GM12878 (cell line): ENCODE results near the gene CLEC4D. TPM values are rescaled to one million over a fixed set of nuclear protein-coding genes. Genes with fewer than 3 reads are reported as not detected.
A peak's percentile ranks its signal among the peaks of the same experiment; 100 is the strongest.

ENCODE experiments used
- ATAC-seq: fragments of 200-7000 bp; cut with Tn5 transposase; 3 replicates; pipeline ENCODE4 v1.9.1; 2020; ENCODE audit warnings: mild to moderate bottlenecking, moderate library complexity
- BruUV-seq: library from RNA; stranded (reverse); fragments of 400-500 nt; replicated peaks from 2 replicates; lab custom pipeline; 2021; lab: Mats Ljungman, UMichigan
- CTCF ChIA-PET: fragments of 300-600 bp; sonication (Branson Sonifier 250); formaldehyde crosslinking; extraction: SDS; loops from one replicate; lab custom pipeline; 2021; ENCODE audit warnings: inconsistent platforms; lab: Yijun Ruan, JAX
- POLR2A ChIA-PET: fragments of 350-600 bp; formaldehyde crosslinking; extraction: SDS; loops from one replicate; lab custom pipeline; 2021; ENCODE audit warnings: inconsistent platforms; lab: Charles Lee
- RAD21 ChIA-PET: fragments of 300-600 bp; sonication (Branson Sonifier 250); formaldehyde crosslinking; loops from one replicate; lab custom pipeline; 2023; ENCODE audit warnings: antibody characterized with exemption; ENCODE audit not compliant: unreplicated experiment; lab: Charles Lee
- SMC1A ChIA-PET: fragments of 300-600 bp; sonication (Branson Sonifier 250); formaldehyde crosslinking; loops from one replicate; lab custom pipeline; 2023; ENCODE audit not compliant: unreplicated experiment, uncharacterized antibody; lab: Charles Lee
- DNase-seq: peaks from one replicate; pipeline ENCODE4 v3.0.0-alpha.2; 2011; ENCODE audit warnings: low read depth, low spot score
- FAIRE-seq: peaks from 3 replicates; lab custom pipeline; 2011; peaks lifted over from hg19 to GRCh38; lab: Jason Lieb, UNC
- H2AFZ ChIP-seq: 2 replicates; pipeline ENCODE4 v1.6.0; 2011; ENCODE audit warnings: low read depth, low read length, control low read depth; ENCODE audit not compliant: control insufficient read depth
- H3K27ac ChIP-seq: 2 replicates; pipeline ENCODE4 v1.5.1; 2011; ENCODE audit warnings: control low read depth; ENCODE audit not compliant: control insufficient read depth, insufficient read depth
- H3K27me3 ChIP-seq, 2 experiments: replicated peaks in 1 of 2; 2 replicates each; pipeline versions ENCODE4 v1.6.0 to v1.6.1; 2011; ENCODE audit warnings: low read length in 1 of 2; ENCODE audit not compliant: control insufficient read depth in 2 of 2, insufficient read depth in 2 of 2
- H3K36me3 ChIP-seq, 2 experiments: 2 replicates each; pipeline ENCODE4 v1.5.1; 2011; ENCODE audit warnings: low read length in 1 of 2; ENCODE audit not compliant: control insufficient read depth in 2 of 2, insufficient read depth in 2 of 2
- H3K4me1 ChIP-seq: 2 replicates; pipeline ENCODE4 v1.6.1; 2011; ENCODE audit warnings: mild to moderate bottlenecking, low read length, moderate library complexity, mixed read lengths; ENCODE audit not compliant: control insufficient read depth, insufficient read depth
- H3K4me2 ChIP-seq: 2 replicates; pipeline ENCODE4 v1.6.0; 2011; ENCODE audit warnings: control low read depth; ENCODE audit not compliant: control insufficient read depth, insufficient read depth
- H3K4me3 ChIP-seq: fragments of 200-600 bp; sonication (generic); 2 replicates; pipeline ENCODE4 v1.5.1; 2016
- H3K79me2 ChIP-seq: 2 replicates; pipeline ENCODE4 v1.6.0; 2011; ENCODE audit warnings: low read length; ENCODE audit not compliant: control insufficient read depth, insufficient read depth
- H3K9ac ChIP-seq: 2 replicates; pipeline ENCODE4 v1.8.0; 2011; ENCODE audit warnings: low read length, control low read depth, mixed read lengths; ENCODE audit not compliant: control insufficient read depth, insufficient read depth
- H3K9me3 ChIP-seq: replicated peaks from 3 replicates; pipeline ENCODE4 v1.5.1; 2011; ENCODE audit warnings: mild to moderate bottlenecking, low read length; ENCODE audit not compliant: control insufficient read depth, insufficient read depth
- H4K20me1 ChIP-seq: 2 replicates; pipeline ENCODE4 v1.6.0; 2011; ENCODE audit not compliant: control insufficient read depth, insufficient read depth
- ATF3 ChIP-seq: IDR thresholded peaks from 2 replicates; pipeline ENCODE4 v1.6.1; 2011; ENCODE audit warnings: low read depth, mild to moderate bottlenecking, low read length, moderate library complexity, borderline replicate concordance; ENCODE audit errors: extremely low read depth
- ATF7 ChIP-seq: fragments of 450-650 bp; IDR thresholded peaks from 2 replicates; pipeline ENCODE4 v1.6.1; 2016; ENCODE audit warnings: low read depth, mild to moderate bottlenecking
- NBN ChIP-seq: fragments of 450-650 bp; IDR thresholded peaks from 2 replicates; pipeline ENCODE4 v1.6.1; 2016
- NFYB ChIP-seq: IDR thresholded peaks from 2 replicates; pipeline ENCODE4 v1.6.1; 2011; ENCODE audit warnings: low read depth, mild to moderate bottlenecking, low read length, improper control_type of control experiment, moderate library complexity; ENCODE audit not compliant: insufficient read depth
- RAD21 ChIP-seq: IDR thresholded peaks from 2 replicates; pipeline ENCODE4 v1.6.1; 2011; ENCODE audit warnings: mild to moderate bottlenecking, low read depth, low read length, moderate library complexity; ENCODE audit not compliant: insufficient read depth
- RCOR1 ChIP-seq: conservative IDR thresholded peaks from 2 replicates; pipeline ENCODE4 v1.6.1; 2012; ENCODE audit warnings: low read depth, low read length, improper control_type of control experiment
- RELA ChIP-seq: fragments of 450-650 bp; IDR thresholded peaks from 2 replicates; pipeline ENCODE4 v1.8.0; 2014; ENCODE audit warnings: borderline replicate concordance; ENCODE audit not compliant: partially characterized antibody
- SMC3 ChIP-seq: IDR thresholded peaks from 2 replicates; pipeline ENCODE4 v1.6.1; 2011; ENCODE audit warnings: low read length, improper control_type of control experiment, borderline replicate concordance
- TCF3 ChIP-seq: IDR thresholded peaks from 2 replicates; pipeline ENCODE4 v1.6.1; 2012; ENCODE audit warnings: low read depth, mild to moderate bottlenecking, low read length, borderline replicate concordance; ENCODE audit not compliant: insufficient read depth
- YY1 ChIP-seq: IDR thresholded peaks from 2 replicates; pipeline ENCODE4 v1.6.1; 2011; ENCODE audit warnings: low read depth, mild to moderate bottlenecking, low read length
- WGBS: methylation state at CpG from one replicate; pipeline ENCODE4 v1.1.6; 2016; ENCODE audit warnings: low lambda C conversion rate; ENCODE audit not compliant: insufficient replicate concordance, insufficient coverage; ENCODE audit errors: missing lambda C conversion rate; 5-methylcytosine and 5-hydroxymethylcytosine counted together
- in situ Hi-C: fragments of 300-500 bp; cut with MboI; formaldehyde crosslinking; loops from 9 replicates; pipeline ENCODE4 v1.14.3; 2018; ENCODE audit warnings: mixed read lengths
- intact Hi-C: fragments of 100-400 bp; cut with micrococcal nuclease; formaldehyde crosslinking; loops from one replicate; pipeline ENCODE4 v1.14.2; 2022; ENCODE audit not compliant: unreplicated experiment
- polyA plus RNA-seq, 11 experiments: library from polyadenylated mRNA; depleted of rRNA in 4 of 11; unstranded in 6 of 11; stranded (reverse) in 5 of 11; fragments of >200 nt; fragmentation: Nextera tagmentation in 4 of 11; fragmentation: Illumina TruSeq in 1 of 11; extraction: Ambion mirVana in 4 of 11; extraction: Trizol in 1 of 11; gene quantifications; 1 replicate in 1 of 11; 2 replicates in 10 of 11; pipeline versions ENCODE4 v1.2.1 to v1.2.3, GENCODE V29; 2011 to 2016; ENCODE audit warnings: inconsistent platforms in 2 of 11, missing spikeins in 2 of 11, low read depth in 1 of 11
- total RNA-seq, 4 experiments: library from RNA; depleted of rRNA in 3 of 4; stranded (reverse); fragments of >200 nt in 3 of 4; fragmentation: Illumina TruSeq in 1 of 4; extraction: Trizol in 1 of 4; gene quantifications; 2 replicates each; pipeline versions ENCODE4 v1.2.1 to v1.2.3, GENCODE V29; 2013 to 2021
- TF ChIP-seq, protein P1 (sequence below): fragments of 450-650 bp; formaldehyde crosslinking; IDR thresholded peaks from 2 replicates; pipeline ENCODE4 v1.4.0; 2022; ENCODE audit warnings: mild to moderate bottlenecking, moderate library complexity
- TF ChIP-seq, protein P2 (sequence below), 3 experiments: IDR thresholded peaks in 2 of 3; conservative IDR thresholded peaks in 1 of 3; 2 replicates each; pipeline ENCODE4 v1.5.1; 2011; ENCODE audit warnings: low read depth in 3 of 3, low read length in 3 of 3, mild to moderate bottlenecking in 3 of 3, control low read depth in 2 of 3, moderate library complexity in 2 of 3, inconsistent platforms in 1 of 3, mixed read lengths in 1 of 3; ENCODE audit not compliant: control insufficient read depth in 2 of 3, insufficient read depth in 1 of 3; ENCODE audit errors: extremely low read depth in 1 of 3
- TF ChIP-seq, protein P3 (sequence below): fragments of 450-650 bp; IDR thresholded peaks from 2 replicates; pipeline ENCODE4 v1.6.1; 2014; ENCODE audit warnings: mild to moderate bottlenecking

CLEC4D gene
- total and polyA plus RNA-seq, 10 of the 15 experiments (the other 5 are each of a cell fraction or from before 2014, with no cell fraction given), result not detected

GRCh38 chr12:8544295-8544694 lies 31.0 kb downstream of the CLEC4D start:
- Histone ChIP-seq H3K79me2 (no peaks in the 10 kb centered on the region), H4K20me1 (no peaks in the 10 kb centered on the region), H3K36me3 (no peaks in the 10 kb centered on the region), H3K27me3 (no peaks in the 10 kb centered on the region), H3K4me3 (no peak overlapping the region), H3K4me1 (no peaks in the 10 kb centered on the region), H2AFZ (no peak overlapping the region), H3K9ac (no peak overlapping the region), H3K27ac (no peak overlapping the region), H3K9me3 (no peaks in the 10 kb centered on the region), H3K4me2 (no peak overlapping the region)
- CTCF ChIA-PET, result interaction anchor here (0.5 to 5.7 kb wide), 79 partner anchors 9 to 657 kb away, joined by 3 to 148 read pairs (median 5); partner anchors contain the start of genes A2ML1 and AICDA
- peak; percentile 40 for DNase-seq
- peak; percentile 93 for ATAC-seq
- in situ Hi-C loops (loop anchor here (25.0 kb wide), 1 partner anchor 343 kb away; no protein-coding TSS in a partner anchor), intact Hi-C loops (loop anchor here (2.0 to 10.0 kb wide), 7 partner anchors 65 to 501 kb away; partner anchors contain the start of gene A2ML1)
- SMC1A ChIA-PET, result interaction anchor here (0.6 to 6.2 kb wide), 38 partner anchors 9 to 505 kb away, joined by 3 to 89 read pairs (median 4); partner anchors contain the start of gene AICDA
- POLR2A ChIA-PET, result interaction anchor here (0.5 kb wide), 1 partner anchor 64 kb away, joined by 4 read pairs; no protein-coding TSS in a partner anchor
- FAIRE-seq, result peak; percentile 18
- TF ChIP-seq TCF3 (no peak), YY1 (peak; percentile 66), RAD21 (peak; percentile 93), RELA (no peak), NBN (no peak), ATF3 (no peak), ATF7 (no peak), RCOR1 (no peak), NFYB (no peak), SMC3 (peak; percentile 76; the same call in 1 of the 2 replicates)
- TF ChIP-seq, protein P1, sequence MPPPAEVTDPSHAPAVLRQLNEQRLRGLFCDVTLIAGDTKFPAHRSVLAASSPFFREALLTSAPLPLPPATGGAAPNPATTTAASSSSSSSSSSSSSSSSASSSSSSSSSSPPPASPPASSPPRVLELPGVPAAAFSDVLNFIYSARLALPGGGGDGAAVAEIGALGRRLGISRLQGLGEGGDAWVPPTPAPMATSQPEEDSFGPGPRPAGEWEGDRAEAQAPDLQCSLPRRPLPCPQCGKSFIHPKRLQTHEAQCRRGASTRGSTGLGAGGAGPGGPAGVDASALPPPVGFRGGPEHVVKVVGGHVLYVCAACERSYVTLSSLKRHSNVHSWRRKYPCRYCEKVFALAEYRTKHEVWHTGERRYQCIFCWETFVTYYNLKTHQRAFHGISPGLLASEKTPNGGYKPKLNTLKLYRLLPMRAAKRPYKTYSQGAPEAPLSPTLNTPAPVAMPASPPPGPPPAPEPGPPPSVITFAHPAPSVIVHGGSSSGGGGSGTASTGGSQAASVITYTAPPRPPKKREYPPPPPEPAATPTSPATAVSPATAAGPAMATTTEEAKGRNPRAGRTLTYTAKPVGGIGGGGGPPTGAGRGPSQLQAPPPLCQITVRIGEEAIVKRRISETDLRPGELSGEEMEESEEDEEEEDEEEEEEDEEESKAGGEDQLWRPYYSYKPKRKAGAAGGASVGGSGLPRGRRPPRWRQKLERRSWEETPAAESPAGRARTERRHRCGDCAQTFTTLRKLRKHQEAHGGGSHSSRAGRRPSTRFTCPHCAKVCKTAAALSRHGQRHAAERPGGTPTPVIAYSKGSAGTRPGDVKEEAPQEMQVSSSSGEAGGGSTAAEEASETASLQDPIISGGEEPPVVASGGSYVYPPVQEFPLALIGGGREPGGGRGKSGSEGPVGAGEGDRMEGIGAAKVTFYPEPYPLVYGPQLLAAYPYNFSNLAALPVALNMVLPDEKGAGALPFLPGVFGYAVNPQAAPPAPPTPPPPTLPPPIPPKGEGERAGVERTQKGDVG (CRISPR knock-in tag), result no peak
- TF ChIP-seq, protein P2, sequence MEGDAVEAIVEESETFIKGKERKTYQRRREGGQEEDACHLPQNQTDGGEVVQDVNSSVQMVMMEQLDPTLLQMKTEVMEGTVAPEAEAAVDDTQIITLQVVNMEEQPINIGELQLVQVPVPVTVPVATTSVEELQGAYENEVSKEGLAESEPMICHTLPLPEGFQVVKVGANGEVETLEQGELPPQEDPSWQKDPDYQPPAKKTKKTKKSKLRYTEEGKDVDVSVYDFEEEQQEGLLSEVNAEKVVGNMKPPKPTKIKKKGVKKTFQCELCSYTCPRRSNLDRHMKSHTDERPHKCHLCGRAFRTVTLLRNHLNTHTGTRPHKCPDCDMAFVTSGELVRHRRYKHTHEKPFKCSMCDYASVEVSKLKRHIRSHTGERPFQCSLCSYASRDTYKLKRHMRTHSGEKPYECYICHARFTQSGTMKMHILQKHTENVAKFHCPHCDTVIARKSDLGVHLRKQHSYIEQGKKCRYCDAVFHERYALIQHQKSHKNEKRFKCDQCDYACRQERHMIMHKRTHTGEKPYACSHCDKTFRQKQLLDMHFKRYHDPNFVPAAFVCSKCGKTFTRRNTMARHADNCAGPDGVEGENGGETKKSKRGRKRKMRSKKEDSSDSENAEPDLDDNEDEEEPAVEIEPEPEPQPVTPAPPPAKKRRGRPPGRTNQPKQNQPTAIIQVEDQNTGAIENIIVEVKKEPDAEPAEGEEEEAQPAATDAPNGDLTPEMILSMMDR (IDR thresholded peaks at IDR 0.05 in 2 of 3, conservative IDR thresholded peaks at IDR 0.05 in 1 of 3; ENCODE audit: control insufficient read depth in 2 of 3, extremely low read depth in 1 of 3, insufficient read depth in 1 of 3, low read depth in 3 of 3, low read length in 3 of 3), result peak; percentile 74 to 87 (median 86)
- TF ChIP-seq, protein P3, sequence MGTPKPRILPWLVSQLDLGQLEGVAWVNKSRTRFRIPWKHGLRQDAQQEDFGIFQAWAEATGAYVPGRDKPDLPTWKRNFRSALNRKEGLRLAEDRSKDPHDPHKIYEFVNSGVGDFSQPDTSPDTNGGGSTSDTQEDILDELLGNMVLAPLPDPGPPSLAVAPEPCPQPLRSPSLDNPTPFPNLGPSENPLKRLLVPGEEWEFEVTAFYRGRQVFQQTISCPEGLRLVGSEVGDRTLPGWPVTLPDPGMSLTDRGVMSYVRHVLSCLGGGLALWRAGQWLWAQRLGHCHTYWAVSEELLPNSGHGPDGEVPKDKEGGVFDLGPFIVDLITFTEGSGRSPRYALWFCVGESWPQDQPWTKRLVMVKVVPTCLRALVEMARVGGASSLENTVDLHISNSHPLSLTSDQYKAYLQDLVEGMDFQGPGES, result no peak
- RAD21 ChIA-PET, result interaction anchor here (0.6 to 2.3 kb wide), 35 partner anchors 15 to 505 kb away, joined by 3 to 47 read pairs (median 4); partner anchors contain the start of genes AICDA and M6PR
- 2% methylated on average over 3 of the region's 3 CpGs for WGBS
- BruUV-seq, result no TSS peak
